Naive thymus-derived CD4-positive, alpha-beta T cell (primary cell): ENCODE measurements around the gene NEAT1. TPM values are rescaled to one million over a fixed set of nuclear protein-coding genes. Genes with fewer than 3 reads are reported as not detected.

ENCODE experiments used
- ATAC-seq: fragments of 150-1000 bp; cut with Tn5 transposase; 2 replicates; pipeline ENCODE4 v1.10.0; 2021; ENCODE audit warnings: mild to moderate bottlenecking, moderate library complexity
- CTCF ChIA-PET: fragments of 350-600 bp; sonication (Branson Sonifier 250); formaldehyde crosslinking; loops from one replicate; lab custom pipeline; 2021; ENCODE audit warnings: antibody characterized with exemption; lab: Charles Lee
- POLR2A ChIA-PET: fragments of 350-600 bp; sonication (Branson Sonifier 250); formaldehyde crosslinking; loops from one replicate; lab custom pipeline; 2021; ENCODE audit warnings: antibody characterized with exemption, inconsistent platforms; lab: Charles Lee
- DNase-seq, 9 donors: peaks; one replicate each; pipeline versions ENCODE4 v3.0.0 to v3.0.0-alpha.2; 2020 to 2022; ENCODE audit warnings: mixed read lengths in 1 of 9
- H3K27ac ChIP-seq: one replicate; pipeline ENCODE4 v1.7.0; 2013; ENCODE audit warnings: mild to moderate bottlenecking, low read depth, low read length, moderate library complexity
- H3K27me3 ChIP-seq, 2 donors: one replicate each; pipeline ENCODE4 v1.7.0; 2013; ENCODE audit warnings: low read length in 2 of 2, mild to moderate bottlenecking in 2 of 2, moderate library complexity in 2 of 2; ENCODE audit not compliant: control insufficient read depth in 2 of 2, insufficient read depth in 2 of 2
- H3K36me3 ChIP-seq, 3 experiments: 1 replicate in 2 of 3; 2 replicates in 1 of 3; pipeline ENCODE4 v1.7.0; 2013; ENCODE audit warnings: low read length in 3 of 3, mild to moderate bottlenecking in 3 of 3, moderate library complexity in 1 of 3; ENCODE audit not compliant: insufficient read depth in 3 of 3, control insufficient read depth in 2 of 3
- H3K4me1 ChIP-seq, 2 donors: one replicate each; pipeline ENCODE4 v1.7.0; 2013; ENCODE audit warnings: low read length in 2 of 2, mild to moderate bottlenecking in 2 of 2, moderate library complexity in 1 of 2; ENCODE audit not compliant: control insufficient read depth in 2 of 2, insufficient read depth in 2 of 2
- H3K4me3 ChIP-seq: 2 replicates; pipeline ENCODE4 v1.7.0; 2013; ENCODE audit warnings: mild to moderate bottlenecking, low read length
- H3K9me3 ChIP-seq, 3 experiments: 1 replicate in 2 of 3; 2 replicates in 1 of 3; pipeline ENCODE4 v1.7.0; 2013; ENCODE audit warnings: low read length in 3 of 3; ENCODE audit not compliant: control insufficient read depth in 2 of 3
- H3K27ac Mint-ChIP-seq, 9 donors: one replicate each; pipeline ENCODE4 v1.8.0; 2020 to 2022; ENCODE audit warnings: mixed read lengths in 9 of 9, mild to moderate bottlenecking in 8 of 9, moderate library complexity in 5 of 9, inconsistent platforms in 2 of 9
- H3K27me3 Mint-ChIP-seq, 5 donors: one replicate each; pipeline ENCODE4 v1.8.0; 2021 to 2022; ENCODE audit warnings: mixed read lengths in 5 of 5, mild to moderate bottlenecking in 1 of 5
- H3K36me3 Mint-ChIP-seq, 5 donors: one replicate each; pipeline ENCODE4 v1.8.0; 2020 to 2022; ENCODE audit warnings: mixed read lengths in 5 of 5, mild to moderate bottlenecking in 3 of 5, inconsistent platforms in 1 of 5
- H3K4me1 Mint-ChIP-seq, 7 donors: one replicate each; pipeline ENCODE4 v1.8.0; 2020 to 2022; ENCODE audit warnings: mixed read lengths in 7 of 7, mild to moderate bottlenecking in 3 of 7, inconsistent platforms in 1 of 7
- H3K4me3 Mint-ChIP-seq, 10 donors: one replicate each; pipeline ENCODE4 v1.8.0; 2020 to 2022; ENCODE audit warnings: mild to moderate bottlenecking in 10 of 10, mixed read lengths in 10 of 10, moderate library complexity in 6 of 10, inconsistent platforms in 2 of 10
- H3K9me3 Mint-ChIP-seq, 11 donors: one replicate each; pipeline ENCODE4 v1.8.0; 2020 to 2022; ENCODE audit warnings: mixed read lengths in 11 of 11, mild to moderate bottlenecking in 4 of 11, inconsistent platforms in 1 of 11, moderate library complexity in 1 of 11
- intact Hi-C, 2 donors: fragments of 100-400 bp; cut with micrococcal nuclease; formaldehyde crosslinking; loops; one replicate each; pipeline ENCODE4 v1.15.1; 2023
- polyA plus RNA-seq, 2 donors: library from polyadenylated mRNA; unstranded; fragments of 300-500 nt; fragmentation: Illumina TruSeq; gene quantifications; one replicate each; pipeline ENCODE4 v1.2.3, GENCODE V29; 2021
- total RNA-seq, 6 experiments: library from RNA in 5 of 6; stranded (reverse) in 5 of 6; gene quantifications; 1 replicate in 5 of 6; 2 replicates in 1 of 6; pipeline ENCODE4 v1.2.3 and lab custom pipeline; 2021 to 2026

The NEAT1 gene
- total and polyA plus RNA-seq, 7 experiments from 2014 or later: 2.5 to 1,454 (median 401) TPM

- Histone ChIP-seq H3K27me3 (no peaks in the 10 kb centered on the region), H3K4me1 (peaks cover 64 to 69% of the 10 kb centered on the region in 2 donors), H3K36me3 (peaks cover 0 to 29% (median 0%) of the 10 kb centered on the region in 3 experiments), H3K9me3 (no peaks in the 10 kb centered on the region), H3K27ac (peak within 1 kb of the TSS; percentile 97), H3K4me3 (peak within 1 kb of the TSS; percentile 91)
- intact Hi-C loops: loop anchor here in 1 of 2 donors (1.0 kb wide), 1 partner anchor 154 kb away; no protein-coding TSS in a partner anchor
- Mint-ChIP-seq H3K4me3 (peak within 1 kb of the TSS; percentile 82 to 94 (median 92)), H3K9me3 (peaks cover 0 to 2% (median 0%) of the 10 kb centered on the region in 11 donors), H3K36me3 (peaks cover 0 to 5% (median 0%) of the 10 kb centered on the region in 5 donors), H3K4me1 (peaks cover 55 to 82% (median 73%) of the 10 kb centered on the region in 7 donors), H3K27me3 (no peaks in the 10 kb centered on the region), H3K27ac (peak within 1 kb of the TSS; percentile 97 to 100 (median 99))
- ChIA-PET CTCF (interaction anchor here (1.1 to 2.4 kb wide), 3 partner anchors 30 to 113 kb away, joined by 3 to 16 read pairs (median 3); no protein-coding TSS in a partner anchor), POLR2A (interaction anchor here (0.6 to 17.2 kb wide), 13 partner anchors 10 to 165 kb away, joined by 3 to 460 read pairs (median 4); partner anchors contain the start of genes MALAT1 and NEAT1)
- DNase-seq (peak; percentile 83 to 93 (median 89)), ATAC-seq (peak; percentile 76)
Observed at GRCh38 chr11:65386307-65387140, 36.1 kb upstream of the NEAT1 start, which contains the start of gene FRMD8. FRMD8 (plus strand) TSS chr11:65386637; CDS start chr11:65387037, 400 bp downstream.

- POLR2A ChIA-PET: interaction anchor here (0.6 to 17.2 kb wide), 9 partner anchors 11 to 129 kb away, joined by 3 to 460 read pairs (median 4); partner anchors contain the start of genes MALAT1 and NEAT1
- CTCF ChIA-PET: interaction anchor here (0.9 to 2.4 kb wide), 2 partner anchors 9 to 27 kb away, joined by 3 to 16 read pairs; no protein-coding TSS in a partner anchor
- Mint-ChIP-seq H3K4me3 (peak overlapping the region; percentile 63 to 94 (median 90)), H3K9me3 (peaks cover 0 to under 1% (median 0%) of the 10 kb centered on the region in 11 donors), H3K36me3 (peaks cover 0 to 8% (median 0%) of the 10 kb centered on the region in 5 donors), H3K4me1 (peaks cover 46 to 68% (median 54%) of the 10 kb centered on the region in 7 donors), H3K27ac (peak overlapping the region; percentile 6 to 81 (median 67)), H3K27me3 (no peaks in the 10 kb centered on the region)
- ATAC-seq: no peak
- intact Hi-C loops: no loop called here
- Histone ChIP-seq H3K27ac (no peak overlapping the region), H3K9me3 (no peaks in the 10 kb centered on the region), H3K36me3 (peaks cover 0 to 48% (median 5%) of the 10 kb centered on the region in 3 experiments), H3K4me1 (peaks cover 53 to 57% of the 10 kb centered on the region in 2 donors), H3K4me3 (no peak overlapping the region), H3K27me3 (no peaks in the 10 kb centered on the region)
- no peak for DNase-seq
Observed at GRCh38 chr11:65388731-65389130, 33.9 kb upstream of the NEAT1 start.

GRCh38 chr11:65389294-65389980 is 33.2 kb upstream of the NEAT1 start:
- Histone ChIP-seq H3K27me3 (no peaks in the 10 kb centered on the region), H3K4me1 (peaks cover 46 to 50% of the 10 kb centered on the region in 2 donors), H3K27ac (no peak overlapping the region), H3K4me3 (no peak overlapping the region), H3K36me3 (peaks cover 0 to 55% (median 5%) of the 10 kb centered on the region in 3 experiments), H3K9me3 (no peaks in the 10 kb centered on the region)
- Mint-ChIP-seq H3K27me3 (no peaks in the 10 kb centered on the region), H3K27ac (peak overlapping the region in 6 of 9 donors; percentile 41 to 81 (median 66)), H3K4me3 (peak overlapping the region in 8 of 10 donors; percentile 20 to 94 (median 76)), H3K4me1 (peaks cover 39 to 61% (median 47%) of the 10 kb centered on the region in 7 donors), H3K36me3 (peaks cover 0 to 8% (median 0%) of the 10 kb centered on the region in 5 donors), H3K9me3 (no peaks in the 10 kb centered on the region)
- intact Hi-C loops: no loop called here
- DNase-seq (no peak), ATAC-seq (no peak)
- ChIA-PET POLR2A (interaction anchor here (1.6 to 17.2 kb wide), 3 partner anchors 18 to 114 kb away, joined by 7 to 460 read pairs (median 278); partner anchors contain the start of genes MALAT1 and NEAT1), CTCF (interaction anchor here (1.0 kb wide), 1 partner anchor 13 kb away, joined by 3 read pairs; no protein-coding TSS in a partner anchor)

GRCh38 chr11:65390099-65390941 is 32.3 kb upstream of the NEAT1 start:
- Histone ChIP-seq H3K9me3 (no peaks in the 10 kb centered on the region), H3K36me3 (peaks cover 0 to 61% (median 5%) of the 10 kb centered on the region in 3 experiments), H3K27ac (no peak overlapping the region), H3K27me3 (no peaks in the 10 kb centered on the region), H3K4me1 (peaks cover 37 to 41% of the 10 kb centered on the region in 2 donors), H3K4me3 (no peak overlapping the region)
- H3K27me3 Mint-ChIP-seq: no peaks in the 10 kb centered on the region
- H3K9me3 Mint-ChIP-seq: no peaks in the 10 kb centered on the region
- ChIA-PET POLR2A (interaction anchor here (0.9 to 17.2 kb wide), 4 partner anchors 8 to 113 kb away, joined by 3 to 460 read pairs (median 141); partner anchors contain the start of genes MALAT1, NEAT1 and SLC25A45), CTCF (interaction anchor here (1.0 kb wide), 1 partner anchor 14 kb away, joined by 3 read pairs; no protein-coding TSS in a partner anchor)
- peaks cover 0 to 7% (median 0%) of the 10 kb centered on the region in 5 donors for H3K36me3 Mint-ChIP-seq
- H3K4me1 Mint-ChIP-seq: peaks cover 31 to 52% (median 38%) of the 10 kb centered on the region in 7 donors
- peak overlapping the region in 4 of 9 donors; percentile 14 to 66 (median 48) for H3K27ac Mint-ChIP-seq
- DNase-seq (no peak), ATAC-seq (no peak)
- intact Hi-C loops: no loop called here
- H3K4me3 Mint-ChIP-seq: peak overlapping the region in 6 of 10 donors; percentile 20 to 63 (median 32)

GRCh38 chr11:65390996-65391395 is 31.6 kb upstream of the NEAT1 start:
- H3K9me3 Mint-ChIP-seq: no peaks in the 10 kb centered on the region
- Histone ChIP-seq H3K4me1 (peaks cover 32 to 36% of the 10 kb centered on the region in 2 donors), H3K4me3 (no peak overlapping the region), H3K9me3 (no peaks in the 10 kb centered on the region), H3K36me3 (peaks cover 0 to 68% (median 8%) of the 10 kb centered on the region in 3 experiments), H3K27ac (no peak overlapping the region), H3K27me3 (no peaks in the 10 kb centered on the region)
- peaks cover 31 to 46% (median 36%) of the 10 kb centered on the region in 7 donors for H3K4me1 Mint-ChIP-seq
- no peak for ATAC-seq
- CTCF ChIA-PET: no interaction called here
- POLR2A ChIA-PET: interaction anchor here (0.9 to 17.2 kb wide), 4 partner anchors 9 to 113 kb away, joined by 3 to 460 read pairs (median 141); partner anchors contain the start of genes MALAT1, NEAT1 and SLC25A45
- H3K27me3 Mint-ChIP-seq: no peaks in the 10 kb centered on the region
- no peak for DNase-seq
- H3K4me3 Mint-ChIP-seq: peak overlapping the region in 4 of 10 donors; percentile 12 to 26 (median 20)
- H3K36me3 Mint-ChIP-seq: peaks cover 0 to 7% (median 0%) of the 10 kb centered on the region in 5 donors
- peak overlapping the region in 1 of 9 donors; percentile 29 for H3K27ac Mint-ChIP-seq
- intact Hi-C loops: no loop called here
